ENCODE results near the gene GTSE1.

The GTSE1 gene

GRCh38 chr22:46355996-46356471, 59.4 kb downstream of the GTSE1 start:
- no peak for TF ChIP-seq CTCF (IDR thresholded peaks at IDR 0.05; ENCODE audit: low read depth, low read length)
- no peak overlapping the region for H3K4me3 ChIP-seq (ENCODE audit: low read depth, low read length)

GRCh38 chr22:46356496-46357480, 60.1 kb downstream of the GTSE1 start:
- TF ChIP-seq CTCF (IDR thresholded peaks at IDR 0.05; ENCODE audit: low read depth, low read length) = no peak
- no peak overlapping the region for H3K4me3 ChIP-seq (ENCODE audit: low read depth, low read length)

- H3K4me3 ChIP-seq (ENCODE audit: low read depth, low read length) = no peak overlapping the region
- no peak for TF ChIP-seq CTCF (IDR thresholded peaks at IDR 0.05; ENCODE audit: low read depth, low read length)
These were observed 61.2 kb downstream of the GTSE1 start for GRCh38 chr22:46357711-46358520.

GRCh38 chr22:46358766-46359165, 62.1 kb downstream of the GTSE1 start:
- H3K4me3 ChIP-seq (ENCODE audit: low read depth, low read length) = no peak overlapping the region
- TF ChIP-seq CTCF (IDR thresholded peaks at IDR 0.05; ENCODE audit: low read depth, low read length) = no peak

- TF ChIP-seq CTCF (IDR thresholded peaks at IDR 0.05; ENCODE audit: low read depth, low read length) = no peak
- H3K4me3 ChIP-seq (ENCODE audit: low read depth, low read length) = no peak overlapping the region
These were observed 62.7 kb downstream of the GTSE1 start for GRCh38 chr22:46359362-46359761.

GRCh38 chr22:46360097-46360496, 63.4 kb downstream of the GTSE1 start:
- no peak for TF ChIP-seq CTCF (IDR thresholded peaks at IDR 0.05; ENCODE audit: low read depth, low read length)
- H3K4me3 ChIP-seq (ENCODE audit: low read depth, low read length) = no peak overlapping the region
